IMR-90 (cell line): ENCODE results near the gene HLX. TPM values are rescaled to one million over a fixed set of nuclear protein-coding genes. Genes with fewer than 3 reads are reported as not detected.

Experiments
- ATAC-seq: fragments of 200-7000 bp; cut with Tn5 transposase; 2 replicates; pipeline ENCODE4 v1.9.1; 2020; ENCODE audit warnings: low read depth, mild to moderate bottlenecking, moderate library complexity
- BruUV-seq: library from RNA; stranded (reverse); fragments of 400-500 nt; replicated peaks from 2 replicates; lab custom pipeline; 2021; lab: Mats Ljungman, UMichigan
- CTCF ChIA-PET: fragments of 300-600 bp; formaldehyde crosslinking; extraction: SDS; loops from one replicate; lab custom pipeline; 2021; ENCODE audit warnings: antibody characterized with exemption; lab: Yijun Ruan, JAX
- POLR2A ChIA-PET: fragments of 300-600 bp; sonication (Branson Sonifier 250); formaldehyde crosslinking; loops from one replicate; lab custom pipeline; 2022; ENCODE audit warnings: antibody characterized with exemption; ENCODE audit not compliant: unreplicated experiment; lab: Charles Lee
- DNase-seq: peaks from one replicate; pipeline ENCODE4 v3.0.0; 2013
- H2AFZ ChIP-seq: replicated peaks from 2 replicates; pipeline ENCODE3; 2013; ENCODE audit warnings: low read length, mild to moderate bottlenecking; ENCODE audit not compliant: poor library complexity
- H2AK5ac ChIP-seq: 2 replicates; pipeline ENCODE4 v1.6.1; 2013; ENCODE audit warnings: low read depth, low read length, inconsistent platforms
- H2AK9ac ChIP-seq: replicated peaks from 2 replicates; pipeline ENCODE3; 2013; ENCODE audit warnings: mild to moderate bottlenecking, low read depth, low read length, moderate library complexity; ENCODE audit not compliant: poor library complexity
- H2BK120ac ChIP-seq: 2 replicates; pipeline ENCODE4 v1.6.1; 2013; ENCODE audit warnings: low read depth, low read length, inconsistent platforms
- H2BK15ac ChIP-seq: 3 replicates; pipeline ENCODE4 v1.6.1; 2013; ENCODE audit warnings: low read depth, low read length, inconsistent platforms
- H2BK20ac ChIP-seq: 2 replicates; pipeline ENCODE4 v1.6.1; 2013; ENCODE audit warnings: low read depth, mild to moderate bottlenecking, inconsistent platforms, low read length, moderate library complexity
- H2BK5ac ChIP-seq: 2 replicates; pipeline ENCODE4 v1.6.1; 2013; ENCODE audit warnings: mild to moderate bottlenecking, low read depth, low read length, inconsistent platforms; ENCODE audit not compliant: poor library complexity, severe bottlenecking
- H3K14ac ChIP-seq: replicated peaks from 2 replicates; pipeline ENCODE4 v1.6.1; 2013; ENCODE audit warnings: low read depth, low read length, inconsistent platforms
- H3K18ac ChIP-seq: 2 replicates; pipeline ENCODE4 v1.6.1; 2013; ENCODE audit warnings: low read depth, low read length, control low read depth
- H3K23ac ChIP-seq: 2 replicates; pipeline ENCODE4 v1.6.1; 2013; ENCODE audit warnings: low read depth, low read length, inconsistent platforms
- H3K27ac ChIP-seq: 2 replicates; pipeline ENCODE4 v1.5.1; 2013; ENCODE audit warnings: mild to moderate bottlenecking, control low read depth, low read length; ENCODE audit not compliant: insufficient read depth
- H3K27me3 ChIP-seq: 2 replicates; pipeline ENCODE4 v1.6.1; 2013; ENCODE audit warnings: low read length; ENCODE audit not compliant: control insufficient read depth, insufficient read depth
- H3K36me3 ChIP-seq: 2 replicates; pipeline ENCODE4 v1.6.1; 2013; ENCODE audit warnings: low read length, mixed read lengths; ENCODE audit not compliant: control insufficient read depth, insufficient read depth
- H3K4ac ChIP-seq: 2 replicates; pipeline ENCODE4 v1.6.1; 2013; ENCODE audit warnings: low read depth, low read length, inconsistent platforms
- H3K4me1 ChIP-seq: 2 replicates; pipeline ENCODE4 v1.6.1; 2013; ENCODE audit warnings: low read length, mixed read lengths; ENCODE audit not compliant: control insufficient read depth, insufficient read depth
- H3K4me2 ChIP-seq: 2 replicates; pipeline ENCODE4 v1.6.1; 2013; ENCODE audit warnings: low read depth, mild to moderate bottlenecking, control low read depth, low read length, moderate library complexity
- H3K4me3 ChIP-seq: 2 replicates; pipeline ENCODE4 v1.5.1; 2013; ENCODE audit warnings: low read depth, mild to moderate bottlenecking, control low read depth, low read length, moderate library complexity; ENCODE audit not compliant: insufficient read depth
- H3K56ac ChIP-seq: 2 replicates; pipeline ENCODE4 v1.6.1; 2013; ENCODE audit warnings: low read length, inconsistent platforms; ENCODE audit not compliant: insufficient read depth; ENCODE audit errors: extremely low read depth
- H3K79me1 ChIP-seq, 2 experiments: 2 replicates each; pipeline ENCODE4 v1.6.1; 2013; ENCODE audit warnings: low read length in 2 of 2, inconsistent platforms in 1 of 2, low read depth in 1 of 2
- H3K9ac ChIP-seq: 2 replicates; pipeline ENCODE4 v1.6.1; 2013; ENCODE audit warnings: low read depth, low read length, control low read depth
- H3K9me1 ChIP-seq: 2 replicates; pipeline ENCODE4 v1.6.1; 2013; ENCODE audit warnings: low read length, inconsistent platforms; ENCODE audit not compliant: insufficient read depth
- H3K9me3 ChIP-seq: 2 replicates; pipeline ENCODE4 v1.6.1; 2013; ENCODE audit warnings: low read length; ENCODE audit not compliant: control insufficient read depth, insufficient read depth
- H4K20me1 ChIP-seq: 2 replicates; pipeline ENCODE4 v1.6.1; 2013; ENCODE audit warnings: low read length, inconsistent platforms; ENCODE audit not compliant: insufficient read depth
- H4K5ac ChIP-seq: 2 replicates; pipeline ENCODE4 v1.6.1; 2013; ENCODE audit warnings: mild to moderate bottlenecking, low read depth, low read length, control low read depth
- H4K8ac ChIP-seq, 2 experiments: 2 replicates each; pipeline ENCODE4 v1.6.1; 2013; ENCODE audit warnings: low read depth in 2 of 2, low read length in 2 of 2, control low read depth in 1 of 2, inconsistent platforms in 1 of 2
- H4K91ac ChIP-seq: 2 replicates; pipeline ENCODE4 v1.6.1; 2013; ENCODE audit warnings: low read depth, low read length, inconsistent platforms; ENCODE audit not compliant: insufficient read depth
- BHLHE40 ChIP-seq: fragments of 150-350 bp; IDR thresholded peaks from 2 replicates; pipeline ENCODE4 v1.6.1; 2016; ENCODE audit warnings: mild to moderate bottlenecking, low read depth, low read length
- CEBPB ChIP-seq: IDR thresholded peaks from 2 replicates; pipeline ENCODE4 v1.6.1; 2012; ENCODE audit warnings: low read depth, low read length, improper control_type of control experiment
- FOS ChIP-seq: fragments of 150-350 bp; IDR thresholded peaks from 2 replicates; pipeline ENCODE4 v1.6.1; 2016; ENCODE audit warnings: low read depth, low read length
- MAFK ChIP-seq: IDR thresholded peaks from 2 replicates; pipeline ENCODE4 v1.6.1; 2012; ENCODE audit warnings: low read depth, low read length, improper control_type of control experiment
- RAD21 ChIP-seq: IDR thresholded peaks from 2 replicates; pipeline ENCODE4 v1.6.1; 2012; ENCODE audit warnings: low read length, improper control_type of control experiment
- SMC3 ChIP-seq: fragments of 150-350 bp; IDR thresholded peaks from 2 replicates; pipeline ENCODE4 v1.6.1; 2016; ENCODE audit warnings: low read depth, mild to moderate bottlenecking, antibody characterized with exemption, low read length, moderate library complexity
- WGBS, 2 experiments: methylation state at CpG; one replicate each; pipeline versions ENCODE4 v1.1.5 to v1.1.7; 2013; ENCODE audit warnings: missing lambda C conversion rate in 2 of 2; ENCODE audit not compliant: insufficient read length in 1 of 2; ENCODE audit errors: extremely low coverage in 2 of 2; 5-methylcytosine and 5-hydroxymethylcytosine counted together
- dilution Hi-C: fragments of 300-500 bp; cut with HindIII; formaldehyde crosslinking; loops from one replicate; pipeline ENCODE4 v1.14.3; 2018; ENCODE audit warnings: low sequenced_read_pairs; ENCODE audit not compliant: unreplicated experiment
- in situ Hi-C: fragments of 300-500 bp; cut with MboI; formaldehyde crosslinking; loops from 3 replicates; pipeline ENCODE4 v1.14.3; 2019; ENCODE audit warnings: low sequenced_read_pairs, inconsistent platforms, mixed read lengths
- intact Hi-C: fragments of 100-400 bp; cut with micrococcal nuclease; formaldehyde crosslinking; loops from 2 replicates; pipeline ENCODE4 v1.10.0; 2022
- polyA plus RNA-seq, 3 experiments: library from polyadenylated mRNA; depleted of rRNA; stranded (reverse); fragments of >200 nt; gene quantifications; 2 replicates each; pipeline ENCODE4 v1.2.3, GENCODE V29; 2012; ENCODE audit warnings: low replicate concordance in 1 of 3
- total RNA-seq: library from RNA; depleted of rRNA; stranded (reverse); fragments of >200 nt; gene quantifications from 2 replicates; pipeline ENCODE4 v1.2.3, GENCODE V29; 2012

The HLX gene
- total and polyA plus RNA-seq, 2 of the 4 experiments (the other 2 are of a cell fraction), result 4.3 to 6.1 TPM

DNA sequence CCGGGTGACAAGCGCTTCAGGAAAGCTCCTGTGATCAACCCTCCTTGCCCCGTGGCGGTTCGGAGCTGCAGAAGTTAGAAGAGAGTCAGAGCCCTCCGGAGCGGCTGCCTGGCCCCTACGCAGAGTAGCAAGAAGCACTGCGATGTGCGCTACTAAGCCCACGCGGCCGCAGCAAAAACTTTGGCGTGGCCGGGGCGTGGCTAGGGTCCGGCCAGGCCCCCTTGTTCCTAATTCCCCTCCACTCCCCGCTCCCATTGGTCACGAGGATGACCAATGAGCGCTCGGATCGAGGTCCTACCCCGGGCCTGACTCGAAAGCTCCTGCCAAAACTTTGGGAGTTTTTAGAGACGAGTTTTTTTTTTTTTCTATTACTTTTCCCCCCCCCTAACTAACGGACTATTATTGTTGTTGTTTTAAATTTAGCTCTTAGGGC is at the start of gene HLX (continued):
- TF ChIP-seq BHLHE40 (no peak), MAFK (no peak), SMC3 (no peak), CEBPB (no peak)

GRCh38 chr1:220833436-220833835 is 45.8 kb upstream of the HLX start:
- no peak overlapping the region for H2BK15ac ChIP-seq
- no peak overlapping the region for H2AK9ac ChIP-seq
- H3K9ac ChIP-seq, result no peak overlapping the region
- no peak for DNase-seq
- no peak overlapping the region for H2AK5ac ChIP-seq
- no peak overlapping the region for H3K23ac ChIP-seq
- H3K27ac ChIP-seq, result no peak overlapping the region
- no TSS peak for BruUV-seq
- no CpG with 5 or more reads among the region's 2 CpGs for WGBS, 2 experiments
- H2AFZ ChIP-seq, result no peak overlapping the region
- no peak overlapping the region for H3K14ac ChIP-seq
- CTCF ChIA-PET, result no interaction called here
- H2BK20ac ChIP-seq, result no peak overlapping the region
- no peak for TF ChIP-seq SMC3
- no peak for TF ChIP-seq FOS
- TF ChIP-seq RAD21, result no peak
- no peak overlapping the region for H2BK5ac ChIP-seq
- H3K4me1 ChIP-seq, result no peaks in the 10 kb centered on the region
- no peaks in the 10 kb centered on the region for H3K79me1 ChIP-seq
- H3K56ac ChIP-seq, result no peak overlapping the region
- no peaks in the 10 kb centered on the region; the same call in 1 of the 2 replicates for H3K27me3 ChIP-seq
- no peaks in the 10 kb centered on the region for H4K20me1 ChIP-seq
- POLR2A ChIA-PET, result no interaction called here
- dilution Hi-C loops (no loop called here), in situ Hi-C loops (no loop called here), intact Hi-C loops (no loop called here)
- H4K8ac ChIP-seq, result no peak overlapping the region
- no peak for ATAC-seq
- no peaks in the 10 kb centered on the region for H3K9me1 ChIP-seq
- peaks cover 3% of the 10 kb centered on the region; the same call in 1 of the 2 replicates for H3K9me3 ChIP-seq
- no peak overlapping the region for H4K5ac ChIP-seq
- no peak overlapping the region for H3K4me2 ChIP-seq
- no peaks in the 10 kb centered on the region for H3K36me3 ChIP-seq
- no peak overlapping the region; the same call in 1 of the 2 replicates for H3K18ac ChIP-seq
- no peak overlapping the region for H3K4me3 ChIP-seq
- H2BK120ac ChIP-seq, result no peak overlapping the region
- no peak overlapping the region for H4K91ac ChIP-seq
- H3K4ac ChIP-seq, result no peak overlapping the region
